RWPE2 (cell line): Measurements from ENCODE around the gene HS6ST1.

Experiments used
- ATAC-seq: fragments of 200-7000 bp; cut with Tn5 transposase; 3 replicates; pipeline ENCODE4 v1.9.1; 2021; ENCODE audit warnings: low read depth
- DNase-seq: peaks from one replicate; pipeline ENCODE4 v3.0.0-alpha.2; 2020; ENCODE audit warnings: low spot score
- H3K27ac ChIP-seq: fragments of 450-650 bp; 2 replicates; pipeline ENCODE4 v1.5.1; 2017; ENCODE audit warnings: mild to moderate bottlenecking; ENCODE audit not compliant: poor library complexity, severe bottlenecking
- H3K27me3 ChIP-seq: fragments of 250-450 bp; sonication (Bioruptor Pico); 2 replicates; pipeline ENCODE4 v1.5.1; 2021; ENCODE audit warnings: mild to moderate bottlenecking, moderate library complexity; ENCODE audit not compliant: insufficient read depth, poor library complexity, severe bottlenecking
- H3K36me3 ChIP-seq: fragments of 250-450 bp; sonication (Bioruptor Pico); 2 replicates; pipeline ENCODE4 v1.5.1; 2020; ENCODE audit warnings: low read depth, mild to moderate bottlenecking, moderate library complexity
- H3K4me1 ChIP-seq: fragments of 250-450 bp; sonication (Bioruptor Pico); 2 replicates; pipeline ENCODE4 v1.5.1; 2021; ENCODE audit warnings: mild to moderate bottlenecking, moderate library complexity; ENCODE audit not compliant: insufficient read depth, poor library complexity, severe bottlenecking
- H3K4me3 ChIP-seq: fragments of 250-450 bp; sonication (Bioruptor Pico); 2 replicates; pipeline ENCODE4 v1.5.1; 2021; ENCODE audit warnings: mild to moderate bottlenecking, moderate library complexity; ENCODE audit not compliant: severe bottlenecking
- H3K9me3 ChIP-seq: fragments of 250-450 bp; sonication (Bioruptor Pico); 2 replicates; pipeline ENCODE4 v1.5.1; 2021; ENCODE audit warnings: mild to moderate bottlenecking, moderate library complexity; ENCODE audit not compliant: severe bottlenecking
- CTCF ChIP-seq: fragments of 450-650 bp; IDR thresholded peaks from one replicate; pipeline ENCODE4 v1.5.1; 2017; ENCODE audit warnings: mild to moderate bottlenecking, moderate library complexity; ENCODE audit not compliant: poor library complexity, severe bottlenecking

The HS6ST1 gene

GRCh38 chr2:128217671-128218070 is 101.0 kb downstream of the HS6ST1 start:
- no peak overlapping the region for H3K27ac ChIP-seq
- H3K9me3 ChIP-seq = no peaks in the 10 kb centered on the region
- H3K36me3 ChIP-seq = no peaks in the 10 kb centered on the region
- H3K4me3 ChIP-seq = no peak overlapping the region
- no peaks in the 10 kb centered on the region for H3K27me3 ChIP-seq
- ATAC-seq (no peak), DNase-seq (no peak)
- no peak for TF ChIP-seq CTCF
- no peaks in the 10 kb centered on the region for H3K4me1 ChIP-seq

- Histone ChIP-seq H3K36me3 (no peaks in the 10 kb centered on the region), H3K4me1 (no peaks in the 10 kb centered on the region), H3K9me3 (no peaks in the 10 kb centered on the region), H3K27ac (no peak overlapping the region), H3K4me3 (no peak overlapping the region), H3K27me3 (no peaks in the 10 kb centered on the region)
- no peak for TF ChIP-seq CTCF
- no peak for ATAC-seq
- no peak for DNase-seq
Measured at GRCh38 chr2:128215897-128216642, 102.6 kb downstream of the HS6ST1 start.
